GM12878 (cell line): ENCODE measurements around the gene PPP6R2. TPM values are rescaled to one million over a fixed set of nuclear protein-coding genes. Genes with fewer than 3 reads are reported as not detected.

Experiments
- EED ChIP-seq: sonication (generic); IDR thresholded peaks from 2 replicates; pipeline ENCODE4 v1.6.1; 2016; ENCODE audit warnings: antibody characterized with exemption, low read depth
- KDM1A ChIP-seq: fragments of 200-600 bp; sonication (generic); IDR thresholded peaks from 2 replicates; pipeline ENCODE4 v1.6.1; 2016; ENCODE audit warnings: borderline replicate concordance
- KLF5 ChIP-seq: fragments of 450-650 bp; IDR thresholded peaks from 2 replicates; pipeline ENCODE4 v1.6.1; 2014; ENCODE audit warnings: mild to moderate bottlenecking; ENCODE audit not compliant: partially characterized antibody
- SMAD1 ChIP-seq: fragments of 450-650 bp; IDR thresholded peaks from 2 replicates; pipeline ENCODE4 v1.6.1; 2018; ENCODE audit warnings: mild to moderate bottlenecking, low read depth; ENCODE audit not compliant: partially characterized antibody
- SMC3 ChIP-seq: IDR thresholded peaks from 2 replicates; pipeline ENCODE4 v1.6.1; 2011; ENCODE audit warnings: low read length, improper control_type of control experiment, borderline replicate concordance
- polyA plus RNA-seq, 11 experiments: library from polyadenylated mRNA; depleted of rRNA in 4 of 11; unstranded in 6 of 11; stranded (reverse) in 5 of 11; fragments of >200 nt; fragmentation: Nextera tagmentation in 4 of 11; fragmentation: Illumina TruSeq in 1 of 11; extraction: Ambion mirVana in 4 of 11; extraction: Trizol in 1 of 11; gene quantifications; 1 replicate in 1 of 11; 2 replicates in 10 of 11; pipeline versions ENCODE4 v1.2.1 to v1.2.3, GENCODE V29; 2011 to 2016; ENCODE audit warnings: inconsistent platforms in 2 of 11, missing spikeins in 2 of 11, low read depth in 1 of 11
- total RNA-seq, 4 experiments: library from RNA; depleted of rRNA in 3 of 4; stranded (reverse); fragments of >200 nt in 3 of 4; fragmentation: Illumina TruSeq in 1 of 4; extraction: Trizol in 1 of 4; gene quantifications; 2 replicates each; pipeline versions ENCODE4 v1.2.1 to v1.2.3, GENCODE V29; 2013 to 2021
- TF ChIP-seq, protein P1 (sequence below): fragments of 450-650 bp; IDR thresholded peaks from 2 replicates; pipeline ENCODE4 v1.6.1; 2017; ENCODE audit warnings: mild to moderate bottlenecking, moderate library complexity
- TF ChIP-seq, protein P2 (sequence below): IDR thresholded peaks from 2 replicates; pipeline ENCODE4 v1.6.1; 2011; ENCODE audit warnings: low read depth, low read length, improper control_type of control experiment, borderline replicate concordance
- TF ChIP-seq, protein P3 (sequence below): IDR thresholded peaks from 2 replicates; pipeline ENCODE4 v1.6.1; 2011; ENCODE audit warnings: mild to moderate bottlenecking, low read depth, low read length, moderate library complexity; ENCODE audit not compliant: insufficient replicate concordance
- TF ChIP-seq, protein P4 (sequence below): fragments of 450-650 bp; conservative IDR thresholded peaks from 2 replicates; pipeline ENCODE4 v1.6.1; 2017; ENCODE audit warnings: mild to moderate bottlenecking, moderate library complexity
- TF ChIP-seq, protein P5 (sequence below): fragments of 150-350 bp; IDR thresholded peaks from 2 replicates; pipeline ENCODE4 v1.6.1; 2016; ENCODE audit warnings: low read depth, low read length
- TF ChIP-seq, protein P6 (sequence below): fragments of 450-650 bp; IDR thresholded peaks from 2 replicates; pipeline ENCODE4 v1.6.1; 2016; ENCODE audit warnings: mild to moderate bottlenecking, moderate library complexity, borderline replicate concordance

PPP6R2 gene
- total and polyA plus RNA-seq, 10 of the 15 experiments (the other 5 are each of a cell fraction or from before 2014, with no cell fraction given): 0.29 to 52.6 (median 25.4) TPM

DNA sequence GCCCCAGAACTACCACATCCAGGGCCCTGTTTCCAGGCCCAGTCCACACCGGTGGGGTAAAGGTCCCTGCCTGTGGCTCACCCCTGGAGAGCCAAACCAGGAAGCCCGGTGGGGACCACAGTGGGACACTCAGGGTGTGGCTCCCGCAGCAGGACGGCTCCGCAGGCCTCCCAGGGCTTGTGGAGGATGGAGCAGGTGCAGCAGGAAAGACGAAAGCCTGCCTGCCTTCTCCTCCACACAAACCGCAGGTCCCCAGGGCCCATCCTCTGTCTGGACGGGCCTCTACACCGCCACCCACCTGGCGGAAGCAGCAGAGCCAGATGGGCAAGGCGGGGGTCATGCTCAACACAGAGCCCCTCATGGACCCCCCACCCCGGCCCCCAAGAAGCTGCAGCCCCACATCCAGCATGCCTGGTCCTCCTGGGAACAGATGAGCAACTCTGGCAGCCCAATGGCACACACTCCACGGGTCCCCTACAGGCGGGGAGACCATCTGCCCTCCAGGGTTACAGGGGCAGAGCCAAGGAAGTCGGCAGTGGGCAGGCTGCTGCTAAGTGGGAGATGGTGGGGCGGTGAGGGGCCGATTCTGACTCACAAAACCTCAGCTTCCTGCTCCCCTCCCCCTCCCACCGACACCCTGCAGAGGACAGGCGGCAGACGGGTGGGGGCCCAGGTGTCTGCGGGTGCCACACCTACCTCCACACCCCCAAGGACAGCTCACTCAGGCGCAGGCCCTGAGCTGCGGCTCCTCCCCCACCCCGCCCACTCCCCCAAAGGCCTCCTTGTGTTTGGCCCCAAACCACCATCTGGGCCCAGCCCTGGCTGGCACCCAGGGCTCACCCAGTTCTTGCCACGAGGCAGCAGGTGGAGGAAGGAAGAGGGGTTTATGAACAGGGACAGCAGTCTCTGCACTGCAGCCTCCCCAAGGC lies 126.5 kb downstream of the PPP6R2 start (continued):
- TF ChIP-seq, protein P1, sequence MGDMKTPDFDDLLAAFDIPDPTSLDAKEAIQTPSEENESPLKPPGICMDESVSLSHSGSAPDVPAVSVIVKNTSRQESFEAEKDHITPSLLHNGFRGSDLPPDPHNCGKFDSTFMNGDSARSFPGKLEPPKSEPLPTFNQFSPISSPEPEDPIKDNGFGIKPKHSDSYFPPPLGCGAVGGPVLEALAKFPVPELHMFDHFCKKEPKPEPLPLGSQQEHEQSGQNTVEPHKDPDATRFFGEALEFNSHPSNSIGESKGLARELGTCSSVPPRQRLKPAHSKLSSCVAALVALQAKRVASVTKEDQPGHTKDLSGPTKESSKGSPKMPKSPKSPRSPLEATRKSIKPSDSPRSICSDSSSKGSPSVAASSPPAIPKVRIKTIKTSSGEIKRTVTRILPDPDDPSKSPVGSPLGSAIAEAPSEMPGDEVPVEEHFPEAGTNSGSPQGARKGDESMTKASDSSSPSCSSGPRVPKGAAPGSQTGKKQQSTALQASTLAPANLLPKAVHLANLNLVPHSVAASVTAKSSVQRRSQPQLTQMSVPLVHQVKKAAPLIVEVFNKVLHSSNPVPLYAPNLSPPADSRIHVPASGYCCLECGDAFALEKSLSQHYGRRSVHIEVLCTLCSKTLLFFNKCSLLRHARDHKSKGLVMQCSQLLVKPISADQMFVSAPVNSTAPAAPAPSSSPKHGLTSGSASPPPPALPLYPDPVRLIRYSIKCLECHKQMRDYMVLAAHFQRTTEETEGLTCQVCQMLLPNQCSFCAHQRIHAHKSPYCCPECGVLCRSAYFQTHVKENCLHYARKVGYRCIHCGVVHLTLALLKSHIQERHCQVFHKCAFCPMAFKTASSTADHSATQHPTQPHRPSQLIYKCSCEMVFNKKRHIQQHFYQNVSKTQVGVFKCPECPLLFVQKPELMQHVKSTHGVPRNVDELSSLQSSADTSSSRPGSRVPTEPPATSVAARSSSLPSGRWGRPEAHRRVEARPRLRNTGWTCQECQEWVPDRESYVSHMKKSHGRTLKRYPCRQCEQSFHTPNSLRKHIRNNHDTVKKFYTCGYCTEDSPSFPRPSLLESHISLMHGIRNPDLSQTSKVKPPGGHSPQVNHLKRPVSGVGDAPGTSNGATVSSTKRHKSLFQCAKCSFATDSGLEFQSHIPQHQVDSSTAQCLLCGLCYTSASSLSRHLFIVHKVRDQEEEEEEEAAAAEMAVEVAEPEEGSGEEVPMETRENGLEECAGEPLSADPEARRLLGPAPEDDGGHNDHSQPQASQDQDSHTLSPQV: no peak
- peak; percentile 86 for TF ChIP-seq EED
- TF ChIP-seq, protein P2, sequence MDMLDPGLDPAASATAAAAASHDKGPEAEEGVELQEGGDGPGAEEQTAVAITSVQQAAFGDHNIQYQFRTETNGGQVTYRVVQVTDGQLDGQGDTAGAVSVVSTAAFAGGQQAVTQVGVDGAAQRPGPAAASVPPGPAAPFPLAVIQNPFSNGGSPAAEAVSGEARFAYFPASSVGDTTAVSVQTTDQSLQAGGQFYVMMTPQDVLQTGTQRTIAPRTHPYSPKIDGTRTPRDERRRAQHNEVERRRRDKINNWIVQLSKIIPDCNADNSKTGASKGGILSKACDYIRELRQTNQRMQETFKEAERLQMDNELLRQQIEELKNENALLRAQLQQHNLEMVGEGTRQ: no peak
- TF ChIP-seq, protein P3, sequence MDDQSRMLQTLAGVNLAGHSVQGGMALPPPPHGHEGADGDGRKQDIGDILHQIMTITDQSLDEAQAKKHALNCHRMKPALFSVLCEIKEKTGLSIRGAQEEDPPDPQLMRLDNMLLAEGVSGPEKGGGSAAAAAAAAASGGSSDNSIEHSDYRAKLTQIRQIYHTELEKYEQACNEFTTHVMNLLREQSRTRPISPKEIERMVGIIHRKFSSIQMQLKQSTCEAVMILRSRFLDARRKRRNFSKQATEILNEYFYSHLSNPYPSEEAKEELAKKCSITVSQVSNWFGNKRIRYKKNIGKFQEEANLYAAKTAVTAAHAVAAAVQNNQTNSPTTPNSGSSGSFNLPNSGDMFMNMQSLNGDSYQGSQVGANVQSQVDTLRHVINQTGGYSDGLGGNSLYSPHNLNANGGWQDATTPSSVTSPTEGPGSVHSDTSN: no peak
- TF ChIP-seq, protein P4, sequence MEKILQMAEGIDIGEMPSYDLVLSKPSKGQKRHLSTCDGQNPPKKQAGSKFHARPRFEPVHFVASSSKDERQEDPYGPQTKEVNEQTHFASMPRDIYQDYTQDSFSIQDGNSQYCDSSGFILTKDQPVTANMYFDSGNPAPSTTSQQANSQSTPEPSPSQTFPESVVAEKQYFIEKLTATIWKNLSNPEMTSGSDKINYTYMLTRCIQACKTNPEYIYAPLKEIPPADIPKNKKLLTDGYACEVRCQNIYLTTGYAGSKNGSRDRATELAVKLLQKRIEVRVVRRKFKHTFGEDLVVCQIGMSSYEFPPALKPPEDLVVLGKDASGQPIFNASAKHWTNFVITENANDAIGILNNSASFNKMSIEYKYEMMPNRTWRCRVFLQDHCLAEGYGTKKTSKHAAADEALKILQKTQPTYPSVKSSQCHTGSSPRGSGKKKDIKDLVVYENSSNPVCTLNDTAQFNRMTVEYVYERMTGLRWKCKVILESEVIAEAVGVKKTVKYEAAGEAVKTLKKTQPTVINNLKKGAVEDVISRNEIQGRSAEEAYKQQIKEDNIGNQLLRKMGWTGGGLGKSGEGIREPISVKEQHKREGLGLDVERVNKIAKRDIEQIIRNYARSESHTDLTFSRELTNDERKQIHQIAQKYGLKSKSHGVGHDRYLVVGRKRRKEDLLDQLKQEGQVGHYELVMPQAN: no peak
- no peak for TF ChIP-seq SMC3
- TF ChIP-seq KLF5: no peak
- TF ChIP-seq SMAD1: no peak
- TF ChIP-seq, protein P5, sequence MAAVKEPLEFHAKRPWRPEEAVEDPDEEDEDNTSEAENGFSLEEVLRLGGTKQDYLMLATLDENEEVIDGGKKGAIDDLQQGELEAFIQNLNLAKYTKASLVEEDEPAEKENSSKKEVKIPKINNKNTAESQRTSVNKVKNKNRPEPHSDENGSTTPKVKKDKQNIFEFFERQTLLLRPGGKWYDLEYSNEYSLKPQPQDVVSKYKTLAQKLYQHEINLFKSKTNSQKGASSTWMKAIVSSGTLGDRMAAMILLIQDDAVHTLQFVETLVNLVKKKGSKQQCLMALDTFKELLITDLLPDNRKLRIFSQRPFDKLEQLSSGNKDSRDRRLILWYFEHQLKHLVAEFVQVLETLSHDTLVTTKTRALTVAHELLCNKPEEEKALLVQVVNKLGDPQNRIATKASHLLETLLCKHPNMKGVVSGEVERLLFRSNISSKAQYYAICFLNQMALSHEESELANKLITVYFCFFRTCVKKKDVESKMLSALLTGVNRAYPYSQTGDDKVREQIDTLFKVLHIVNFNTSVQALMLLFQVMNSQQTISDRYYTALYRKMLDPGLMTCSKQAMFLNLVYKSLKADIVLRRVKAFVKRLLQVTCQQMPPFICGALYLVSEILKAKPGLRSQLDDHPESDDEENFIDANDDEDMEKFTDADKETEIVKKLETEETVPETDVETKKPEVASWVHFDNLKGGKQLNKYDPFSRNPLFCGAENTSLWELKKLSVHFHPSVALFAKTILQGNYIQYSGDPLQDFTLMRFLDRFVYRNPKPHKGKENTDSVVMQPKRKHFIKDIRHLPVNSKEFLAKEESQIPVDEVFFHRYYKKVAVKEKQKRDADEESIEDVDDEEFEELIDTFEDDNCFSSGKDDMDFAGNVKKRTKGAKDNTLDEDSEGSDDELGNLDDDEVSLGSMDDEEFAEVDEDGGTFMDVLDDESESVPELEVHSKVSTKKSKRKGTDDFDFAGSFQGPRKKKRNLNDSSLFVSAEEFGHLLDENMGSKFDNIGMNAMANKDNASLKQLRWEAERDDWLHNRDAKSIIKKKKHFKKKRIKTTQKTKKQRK: no peak
- TF ChIP-seq, protein P6, sequence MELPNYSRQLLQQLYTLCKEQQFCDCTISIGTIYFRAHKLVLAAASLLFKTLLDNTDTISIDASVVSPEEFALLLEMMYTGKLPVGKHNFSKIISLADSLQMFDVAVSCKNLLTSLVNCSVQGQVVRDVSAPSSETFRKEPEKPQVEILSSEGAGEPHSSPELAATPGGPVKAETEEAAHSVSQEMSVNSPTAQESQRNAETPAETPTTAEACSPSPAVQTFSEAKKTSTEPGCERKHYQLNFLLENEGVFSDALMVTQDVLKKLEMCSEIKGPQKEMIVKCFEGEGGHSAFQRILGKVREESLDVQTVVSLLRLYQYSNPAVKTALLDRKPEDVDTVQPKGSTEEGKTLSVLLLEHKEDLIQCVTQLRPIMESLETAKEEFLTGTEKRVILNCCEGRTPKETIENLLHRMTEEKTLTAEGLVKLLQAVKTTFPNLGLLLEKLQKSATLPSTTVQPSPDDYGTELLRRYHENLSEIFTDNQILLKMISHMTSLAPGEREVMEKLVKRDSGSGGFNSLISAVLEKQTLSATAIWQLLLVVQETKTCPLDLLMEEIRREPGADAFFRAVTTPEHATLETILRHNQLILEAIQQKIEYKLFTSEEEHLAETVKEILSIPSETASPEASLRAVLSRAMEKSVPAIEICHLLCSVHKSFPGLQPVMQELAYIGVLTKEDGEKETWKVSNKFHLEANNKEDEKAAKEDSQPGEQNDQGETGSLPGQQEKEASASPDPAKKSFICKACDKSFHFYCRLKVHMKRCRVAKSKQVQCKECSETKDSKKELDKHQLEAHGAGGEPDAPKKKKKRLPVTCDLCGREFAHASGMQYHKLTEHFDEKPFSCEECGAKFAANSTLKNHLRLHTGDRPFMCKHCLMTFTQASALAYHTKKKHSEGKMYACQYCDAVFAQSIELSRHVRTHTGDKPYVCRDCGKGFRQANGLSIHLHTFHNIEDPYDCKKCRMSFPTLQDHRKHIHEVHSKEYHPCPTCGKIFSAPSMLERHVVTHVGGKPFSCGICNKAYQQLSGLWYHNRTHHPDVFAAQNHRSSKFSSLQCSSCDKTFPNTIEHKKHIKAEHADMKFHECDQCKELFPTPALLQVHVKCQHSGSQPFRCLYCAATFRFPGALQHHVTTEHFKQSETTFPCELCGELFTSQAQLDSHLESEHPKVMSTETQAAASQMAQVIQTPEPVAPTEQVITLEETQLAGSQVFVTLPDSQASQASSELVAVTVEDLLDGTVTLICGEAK: no peak
- no peak for TF ChIP-seq KDM1A
